Lower leg skin (tissue), 3 donors: ENCODE measurements around the gene SCGB1C1.

Source experiments
- POLR2A ChIP-seq, 2 donors: fragments of 450-650 bp; IDR thresholded peaks; one replicate each; pipeline ENCODE4 v1.6.1; 2016 to 2017; ENCODE audit warnings: antibody characterized with exemption in 2 of 2, mild to moderate bottlenecking in 1 of 2, moderate library complexity in 1 of 2
- TF ChIP-seq, protein P1 (sequence below), 3 donors: fragments of 450-650 bp; IDR thresholded peaks; one replicate each; pipeline ENCODE4 v1.5.1; 2016; ENCODE audit warnings: antibody characterized with exemption in 3 of 3, mild to moderate bottlenecking in 3 of 3, moderate library complexity in 2 of 3

DNA sequence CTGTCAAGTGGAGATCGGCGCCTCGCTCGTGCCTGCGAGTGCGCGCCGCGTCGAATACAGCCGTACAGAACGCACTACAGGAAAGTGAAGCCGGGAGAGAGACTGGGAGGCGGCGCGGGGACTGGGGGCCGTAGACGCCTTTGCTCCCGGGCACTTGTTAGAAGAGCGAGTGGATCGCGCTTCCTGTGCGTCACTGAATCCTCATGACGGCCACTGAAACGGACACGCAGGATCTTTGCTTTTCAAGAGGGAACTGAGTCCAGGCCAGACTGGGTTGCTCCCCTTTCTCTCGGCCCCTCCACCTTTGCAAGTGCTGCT, 14.9 kb downstream of the SCGB1C1 start:
- TF ChIP-seq, protein P1, sequence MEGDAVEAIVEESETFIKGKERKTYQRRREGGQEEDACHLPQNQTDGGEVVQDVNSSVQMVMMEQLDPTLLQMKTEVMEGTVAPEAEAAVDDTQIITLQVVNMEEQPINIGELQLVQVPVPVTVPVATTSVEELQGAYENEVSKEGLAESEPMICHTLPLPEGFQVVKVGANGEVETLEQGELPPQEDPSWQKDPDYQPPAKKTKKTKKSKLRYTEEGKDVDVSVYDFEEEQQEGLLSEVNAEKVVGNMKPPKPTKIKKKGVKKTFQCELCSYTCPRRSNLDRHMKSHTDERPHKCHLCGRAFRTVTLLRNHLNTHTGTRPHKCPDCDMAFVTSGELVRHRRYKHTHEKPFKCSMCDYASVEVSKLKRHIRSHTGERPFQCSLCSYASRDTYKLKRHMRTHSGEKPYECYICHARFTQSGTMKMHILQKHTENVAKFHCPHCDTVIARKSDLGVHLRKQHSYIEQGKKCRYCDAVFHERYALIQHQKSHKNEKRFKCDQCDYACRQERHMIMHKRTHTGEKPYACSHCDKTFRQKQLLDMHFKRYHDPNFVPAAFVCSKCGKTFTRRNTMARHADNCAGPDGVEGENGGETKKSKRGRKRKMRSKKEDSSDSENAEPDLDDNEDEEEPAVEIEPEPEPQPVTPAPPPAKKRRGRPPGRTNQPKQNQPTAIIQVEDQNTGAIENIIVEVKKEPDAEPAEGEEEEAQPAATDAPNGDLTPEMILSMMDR (IDR thresholded peaks at IDR 0.05): no peak
- TF ChIP-seq POLR2A (IDR thresholded peaks at IDR 0.05): no peak
